Measurements from ENCODE around the gene MYL10. TPM values are rescaled to one million over a fixed set of nuclear protein-coding genes. Genes with fewer than 3 reads are reported as not detected.

The MYL10 gene
- total RNA-seq, 1 experiment from 2014 or later = 0.30 TPM

GRCh38 chr7:101563943-101564777 is 64.9 kb downstream of the MYL10 start:
- no peaks in the 10 kb centered on the region for H3K36me3 ChIP-seq (ENCODE audit: insufficient read depth, low read length, poor library complexity, severe bottlenecking)
- peaks cover 3% of the 10 kb centered on the region for H3K27me3 ChIP-seq (replicated peaks; ENCODE audit: insufficient read depth, low read depth, low read length, poor library complexity)
- no peaks in the 10 kb centered on the region for H3K9me3 ChIP-seq (ENCODE audit: low read depth, low read length, poor library complexity, severe bottlenecking)
- ChIA-PET CTCF (no interaction called here), POLR2A (ENCODE audit: low non-redundant PET) (no interaction called here)
- TF ChIP-seq, protein P1, sequence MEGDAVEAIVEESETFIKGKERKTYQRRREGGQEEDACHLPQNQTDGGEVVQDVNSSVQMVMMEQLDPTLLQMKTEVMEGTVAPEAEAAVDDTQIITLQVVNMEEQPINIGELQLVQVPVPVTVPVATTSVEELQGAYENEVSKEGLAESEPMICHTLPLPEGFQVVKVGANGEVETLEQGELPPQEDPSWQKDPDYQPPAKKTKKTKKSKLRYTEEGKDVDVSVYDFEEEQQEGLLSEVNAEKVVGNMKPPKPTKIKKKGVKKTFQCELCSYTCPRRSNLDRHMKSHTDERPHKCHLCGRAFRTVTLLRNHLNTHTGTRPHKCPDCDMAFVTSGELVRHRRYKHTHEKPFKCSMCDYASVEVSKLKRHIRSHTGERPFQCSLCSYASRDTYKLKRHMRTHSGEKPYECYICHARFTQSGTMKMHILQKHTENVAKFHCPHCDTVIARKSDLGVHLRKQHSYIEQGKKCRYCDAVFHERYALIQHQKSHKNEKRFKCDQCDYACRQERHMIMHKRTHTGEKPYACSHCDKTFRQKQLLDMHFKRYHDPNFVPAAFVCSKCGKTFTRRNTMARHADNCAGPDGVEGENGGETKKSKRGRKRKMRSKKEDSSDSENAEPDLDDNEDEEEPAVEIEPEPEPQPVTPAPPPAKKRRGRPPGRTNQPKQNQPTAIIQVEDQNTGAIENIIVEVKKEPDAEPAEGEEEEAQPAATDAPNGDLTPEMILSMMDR (conservative IDR thresholded peaks at IDR 0.05; ENCODE audit: low read depth, low read length) = no peak
- TF ChIP-seq EZH2 (IDR thresholded peaks at IDR 0.05; ENCODE audit: borderline replicate concordance, low read depth, low read length, poor library complexity, severe bottlenecking) = no peak
- no TSS peak for BruUV-seq (replicated peaks)
- no peak overlapping the region for H3K27ac ChIP-seq (ENCODE audit: low read depth, low read length, poor library complexity, severe bottlenecking)
- no peak for DNase-seq (ENCODE audit: low spot score)
- H3K4me1 ChIP-seq (ENCODE audit: insufficient read depth, low read length, poor library complexity, severe bottlenecking) = no peaks in the 10 kb centered on the region
- intact Hi-C loops (cut with micrococcal nuclease; ENCODE audit: unreplicated experiment) = no loop called here
- H3K4me3 ChIP-seq (ENCODE audit: low read depth, low read length, poor library complexity, severe bottlenecking) = no peak overlapping the region

Other genes starting within 250 kb of the MYL10 start
- gene CUX1, start 188.3 kb upstream of the MYL10 start, total RNA-seq (2021) = 49.4 and 53.1 TPM in 2 replicates

Measured in A673 (cell line).